Stimulated activated CD4-positive, alpha-beta T cell treated with anti-CD3 and anti-CD28 coated beads, Interleukin-15, amount 100 ng/mL, for 1 hour (primary cell): ENCODE results near the gene CTNNBIP1.

ENCODE experiments used
- DNase-seq, 2 donors: peaks; one replicate each; pipeline ENCODE4 v3.0.0-alpha.2; 2020; ENCODE audit warnings: low read depth in 1 of 2, low spot score in 1 of 2

CTNNBIP1 gene

GRCh38 chr1:9858293-9859035 is 51.6 kb downstream of the CTNNBIP1 start:
- no peak for DNase-seq

- DNase-seq = no peak
Measured at GRCh38 chr1:9855186-9855585, 54.9 kb downstream of the CTNNBIP1 start.

- no peak for DNase-seq
Measured at GRCh38 chr1:9853249-9853595, 56.8 kb downstream of the CTNNBIP1 start.

GRCh38 chr1:9852410-9853248 is 57.4 kb downstream of the CTNNBIP1 start:
- DNase-seq = no peak

- DNase-seq = no peak
Measured at GRCh38 chr1:9852004-9852403, 58.1 kb downstream of the CTNNBIP1 start.

- DNase-seq = no peak
Measured at GRCh38 chr1:9850442-9851162, 59.5 kb downstream of the CTNNBIP1 start.

GRCh38 chr1:9849691-9850441 is 60.2 kb downstream of the CTNNBIP1 start:
- no peak for DNase-seq

GRCh38 chr1:9848022-9848421 is 62.0 kb downstream of the CTNNBIP1 start:
- DNase-seq = no peak

GRCh38 chr1:9847269-9847668 is 62.8 kb downstream of the CTNNBIP1 start:
- DNase-seq = no peak

GRCh38 chr1:9846611-9847171 is 63.4 kb downstream of the CTNNBIP1 start:
- no peak for DNase-seq

- DNase-seq = no peak
Measured at GRCh38 chr1:9845914-9846313, 64.2 kb downstream of the CTNNBIP1 start.

- DNase-seq = no peak
Measured at GRCh38 chr1:9844756-9845155, 65.3 kb downstream of the CTNNBIP1 start.

- no peak for DNase-seq
Measured at GRCh38 chr1:9844106-9844505, 66.0 kb downstream of the CTNNBIP1 start.

GRCh38 chr1:9843576-9843945 is 66.5 kb downstream of the CTNNBIP1 start:
- no peak for DNase-seq

- no peak for DNase-seq
Measured at GRCh38 chr1:9842781-9843575, 67.1 kb downstream of the CTNNBIP1 start.

GRCh38 chr1:9842073-9842711 is 67.9 kb downstream of the CTNNBIP1 start:
- no peak for DNase-seq

- DNase-seq = no peak
Measured at GRCh38 chr1:9841460-9841859, 68.6 kb downstream of the CTNNBIP1 start.

GRCh38 chr1:9840176-9840575 is 69.9 kb downstream of the CTNNBIP1 start:
- no peak for DNase-seq

GRCh38 chr1:9838946-9839345 is 71.1 kb downstream of the CTNNBIP1 start:
- DNase-seq = no peak

- DNase-seq = no peak
Measured at GRCh38 chr1:9836632-9836960, 73.5 kb downstream of the CTNNBIP1 start.
